HL-60/S4 (cell line): ENCODE measurements around the gene CCDC85C.

Source experiments
- in situ Hi-C: fragments of 300-500 bp; cut with MboI; formaldehyde crosslinking; loops from 2 replicates; pipeline ENCODE4 v1.14.3; 2022; ENCODE audit warnings: low sequenced_read_pairs

CCDC85C gene

GRCh38 chr14:99527427-99528076 lies 76.5 kb downstream of the CCDC85C start:
- in situ Hi-C loops: loop anchor here (10.0 kb wide), 1 partner anchor 107 kb away; no protein-coding TSS in a partner anchor

GRCh38 chr14:99527026-99527425 lies 77.0 kb downstream of the CCDC85C start:
- in situ Hi-C loops: loop anchor here (10.0 kb wide), 1 partner anchor 108 kb away; no protein-coding TSS in a partner anchor

- in situ Hi-C loops: loop anchor here (10.0 kb wide), 1 partner anchor 109 kb away; no protein-coding TSS in a partner anchor
Observed at GRCh38 chr14:99525699-99526080, 78.3 kb downstream of the CCDC85C start.

- in situ Hi-C loops: loop anchor here (10.0 kb wide), 1 partner anchor 110 kb away; no protein-coding TSS in a partner anchor
Observed at GRCh38 chr14:99524804-99525698, 79.0 kb downstream of the CCDC85C start.

- in situ Hi-C loops: loop anchor here (10.0 kb wide), 1 partner anchor 111 kb away; no protein-coding TSS in a partner anchor
Observed at GRCh38 chr14:99524091-99524661, 79.8 kb downstream of the CCDC85C start.

GRCh38 chr14:99523704-99524055 lies 80.3 kb downstream of the CCDC85C start:
- in situ Hi-C loops: loop anchor here (10.0 kb wide), 1 partner anchor 111 kb away; no protein-coding TSS in a partner anchor

GRCh38 chr14:99522934-99523703 lies 80.9 kb downstream of the CCDC85C start:
- in situ Hi-C loops: loop anchor here (10.0 kb wide), 1 partner anchor 112 kb away; no protein-coding TSS in a partner anchor

- in situ Hi-C loops: loop anchor here (10.0 kb wide), 1 partner anchor 112 kb away; no protein-coding TSS in a partner anchor
Observed at GRCh38 chr14:99522457-99522891, 81.5 kb downstream of the CCDC85C start.

GRCh38 chr14:99522025-99522401 lies 82.0 kb downstream of the CCDC85C start:
- in situ Hi-C loops: loop anchor here (10.0 kb wide), 1 partner anchor 113 kb away; no protein-coding TSS in a partner anchor

- in situ Hi-C loops: loop anchor here (10.0 kb wide), 1 partner anchor 113 kb away; no protein-coding TSS in a partner anchor
Observed at GRCh38 chr14:99521176-99522024, 82.6 kb downstream of the CCDC85C start.

GRCh38 chr14:99520571-99521081 lies 83.4 kb downstream of the CCDC85C start:
- in situ Hi-C loops: loop anchor here (10.0 kb wide), 1 partner anchor 114 kb away; no protein-coding TSS in a partner anchor

- in situ Hi-C loops: loop anchor here (10.0 kb wide), 1 partner anchor 115 kb away; no protein-coding TSS in a partner anchor
Observed at GRCh38 chr14:99519931-99520421, 84.0 kb downstream of the CCDC85C start.

- in situ Hi-C loops: no loop called here
Observed at GRCh38 chr14:99519347-99519881, 84.6 kb downstream of the CCDC85C start.

GRCh38 chr14:99518441-99519346 lies 85.3 kb downstream of the CCDC85C start:
- in situ Hi-C loops: no loop called here

- in situ Hi-C loops: no loop called here
Observed at GRCh38 chr14:99517643-99518381, 86.2 kb downstream of the CCDC85C start.

GRCh38 chr14:99516871-99517642 lies 87.0 kb downstream of the CCDC85C start:
- in situ Hi-C loops: no loop called here
